Cardiac muscle cell (in vitro differentiated cells and primary cell): ENCODE results near the gene CRIP1. TPM values are rescaled to one million over a fixed set of nuclear protein-coding genes. Genes with fewer than 3 reads are reported as not detected.

Experiments
- DNase-seq, 2 donors: peaks; one replicate each; pipeline versions ENCODE4 v3.0.0 to v3.0.0-alpha.2; 2010 to 2017; ENCODE audit warnings: low read depth in 1 of 2, low spot score in 1 of 2
- H3K27ac ChIP-seq: fragments of 200-600 bp; sonication (generic); 2 replicates; pipeline ENCODE4 v1.5.1; 2016
- H3K27me3 ChIP-seq: fragments of 200-600 bp; sonication (generic); 2 replicates; pipeline ENCODE4 v1.6.0; 2016; ENCODE audit warnings: control low read depth
- H3K36me3 ChIP-seq: fragments of 200-600 bp; sonication (generic); 2 replicates; pipeline ENCODE4 v1.5.1; 2016; ENCODE audit warnings: control low read depth
- H3K4me1 ChIP-seq: fragments of 200-600 bp; sonication (generic); 2 replicates; pipeline ENCODE4 v1.8.1; 2017; ENCODE audit warnings: low read depth, mild to moderate bottlenecking, mixed run types
- H3K4me3 ChIP-seq: fragments of 200-600 bp; sonication (generic); 2 replicates; pipeline ENCODE4 v1.5.1; 2016; ENCODE audit warnings: mild to moderate bottlenecking
- H3K9me3 ChIP-seq: fragments of 200-600 bp; sonication (generic); 2 replicates; pipeline ENCODE4 v1.5.1; 2017; ENCODE audit warnings: low read depth, mild to moderate bottlenecking, control low read depth
- CTCF ChIP-seq: IDR thresholded peaks from 2 replicates; pipeline ENCODE4 v1.5.1; 2012; ENCODE audit warnings: low read depth, mild to moderate bottlenecking, low read length
- polyA plus RNA-seq: library from polyadenylated mRNA; unstranded; fragments of >200 nt; fragmentation: Nextera tagmentation; extraction: Ambion mirVana; gene quantifications from 2 replicates; pipeline ENCODE4 v1.2.1, GENCODE V29; 2016
- total RNA-seq: library from RNA; depleted of rRNA; stranded (reverse); fragments of >200 nt; gene quantifications from 2 replicates; pipeline ENCODE4 v1.2.3, GENCODE V29; 2016

The CRIP1 gene
- total and polyA plus RNA-seq, 2 experiments from 2014 or later, result 51.1 to 196 TPM

GRCh38 chr14:105532735-105533141 lies 46.1 kb downstream of the CRIP1 start:
- peak; percentile 49 for TF ChIP-seq CTCF
- Histone ChIP-seq H3K4me3 (no peak overlapping the region), H3K27ac (no peak overlapping the region), H3K4me1 (no peaks in the 10 kb centered on the region), H3K36me3 (no peaks in the 10 kb centered on the region), H3K27me3 (no peaks in the 10 kb centered on the region), H3K9me3 (no peaks in the 10 kb centered on the region)
- DNase-seq, result peak in 1 of 2 donors; percentile 41

DNA sequence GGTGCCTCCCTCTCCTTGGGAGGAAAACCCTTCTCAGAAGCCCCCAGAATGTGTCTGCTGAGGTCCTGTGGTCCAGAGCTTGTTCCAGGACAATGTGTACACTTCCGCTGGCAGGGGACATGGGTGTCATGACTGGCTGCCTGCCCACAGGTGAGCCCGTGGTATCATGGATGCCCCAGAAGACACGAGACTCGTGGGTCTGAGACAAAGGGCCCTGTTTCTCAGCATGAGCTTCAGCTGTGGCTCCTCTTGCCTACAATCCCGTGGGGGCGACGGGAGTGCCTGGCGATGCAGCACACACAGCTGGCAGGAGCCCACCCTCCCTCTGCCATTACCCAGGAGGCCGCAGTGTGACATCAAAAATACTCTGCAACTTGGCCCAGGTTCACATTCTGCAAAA lies 46.7 kb downstream of the CRIP1 start:
- TF ChIP-seq CTCF, result no peak
- no peaks in the 10 kb centered on the region for H3K9me3 ChIP-seq
- no peak for DNase-seq
- no peaks in the 10 kb centered on the region for H3K4me1 ChIP-seq
- H3K27ac ChIP-seq, result no peak overlapping the region
- H3K36me3 ChIP-seq, result no peaks in the 10 kb centered on the region
- no peaks in the 10 kb centered on the region for H3K27me3 ChIP-seq
- H3K4me3 ChIP-seq, result no peak overlapping the region

DNA sequence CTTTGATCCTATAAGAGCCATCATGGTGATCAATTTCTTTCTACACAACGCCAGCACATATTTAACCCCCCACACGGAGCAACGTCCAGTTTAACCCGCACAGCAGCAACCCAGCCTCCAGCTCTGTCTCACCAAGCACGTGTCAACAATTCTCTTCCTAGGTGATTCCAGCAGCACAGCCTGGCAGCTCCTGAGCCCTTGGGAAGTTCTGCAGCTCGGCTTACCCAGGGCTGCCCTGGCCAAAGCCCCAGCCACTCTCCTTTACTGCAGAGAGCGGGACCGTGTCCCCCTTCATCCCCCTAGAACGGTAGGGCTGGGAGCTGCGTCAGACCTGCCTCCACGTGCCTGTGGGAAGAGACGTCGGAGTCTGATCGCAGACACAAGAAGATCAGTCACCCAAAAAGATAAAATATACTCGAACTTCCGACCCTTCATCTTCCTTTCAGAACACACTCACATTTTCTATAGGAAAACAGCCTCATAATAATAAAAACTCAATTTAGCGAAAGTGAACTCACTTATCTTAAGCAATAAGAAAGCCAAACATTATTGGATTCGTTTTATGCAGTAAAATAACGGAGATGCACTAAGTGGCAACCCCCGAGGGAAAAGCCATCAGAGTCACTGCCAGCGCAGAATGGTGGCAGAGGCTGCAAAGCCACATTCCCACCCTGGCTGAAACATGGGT lies 47.3 kb downstream of the CRIP1 start:
- no peaks in the 10 kb centered on the region for H3K4me1 ChIP-seq
- no peak overlapping the region for H3K4me3 ChIP-seq
- H3K9me3 ChIP-seq, result no peaks in the 10 kb centered on the region
- no peak for DNase-seq
- no peaks in the 10 kb centered on the region for H3K27me3 ChIP-seq
- no peaks in the 10 kb centered on the region for H3K36me3 ChIP-seq
- H3K27ac ChIP-seq, result no peak overlapping the region
- no peak for TF ChIP-seq CTCF

DNA sequence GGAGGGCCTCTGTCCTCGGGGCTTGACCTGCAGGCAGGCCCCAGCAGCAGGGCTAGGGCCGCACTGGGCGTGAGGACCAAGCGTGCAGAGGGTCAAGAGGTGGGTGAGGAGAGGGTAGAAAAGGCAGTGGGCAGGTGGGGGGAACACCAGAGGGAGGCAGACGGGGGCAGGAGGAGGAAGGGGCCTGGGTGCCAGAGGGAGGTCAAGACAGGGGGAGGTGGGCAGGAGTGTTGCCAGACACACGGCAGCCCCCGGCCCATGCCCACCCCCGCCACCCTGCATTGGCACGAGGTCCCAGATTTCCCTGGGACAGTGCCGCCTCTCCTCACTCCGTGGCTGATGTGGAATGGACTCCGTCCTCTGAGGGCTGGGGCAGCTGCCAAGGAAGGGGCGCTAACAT lies 47.9 kb downstream of the CRIP1 start:
- Histone ChIP-seq H3K27ac (no peak overlapping the region), H3K9me3 (no peaks in the 10 kb centered on the region), H3K4me1 (no peaks in the 10 kb centered on the region), H3K36me3 (no peaks in the 10 kb centered on the region), H3K27me3 (no peaks in the 10 kb centered on the region), H3K4me3 (no peak overlapping the region)
- no peak for TF ChIP-seq CTCF
- DNase-seq, result no peak

- no peaks in the 10 kb centered on the region for H3K36me3 ChIP-seq
- TF ChIP-seq CTCF, result no peak
- no peak overlapping the region for H3K27ac ChIP-seq
- H3K9me3 ChIP-seq, result no peaks in the 10 kb centered on the region
- no peaks in the 10 kb centered on the region for H3K27me3 ChIP-seq
- H3K4me3 ChIP-seq, result no peak overlapping the region
- H3K4me1 ChIP-seq, result no peaks in the 10 kb centered on the region
- no peak for DNase-seq
Measured at GRCh38 chr14:105536051-105536450, 49.4 kb downstream of the CRIP1 start.
